Heart left ventricle (tissue), 16 donors: ENCODE results near the gene CAMKK2. TPM values are rescaled to one million over a fixed set of nuclear protein-coding genes. Genes with fewer than 3 reads are reported as not detected.

ENCODE experiments used
- ATAC-seq, 4 donors: fragments of 200-7000 bp; cut with Tn5 transposase; one replicate each; pipeline ENCODE4 v1.9.1; 2020 to 2022; ENCODE audit warnings: moderate library complexity in 4 of 4, mild to moderate bottlenecking in 3 of 4, moderate number of reproducible peaks in 1 of 4
- DNase-seq, 5 donors: peaks; one replicate each; pipeline ENCODE4 v3.0.0-alpha.2; 2020
- H3K27ac ChIP-seq, 12 donors: fragments of 200-600 bp; sonication (generic) in 4 of 12; one replicate each; pipeline versions ENCODE4 v1.5.0 to v1.8.0; 2016 to 2022; ENCODE audit warnings: mild to moderate bottlenecking in 2 of 12
- H3K27me3 ChIP-seq, 9 donors: fragments of 200-600 bp; sonication (generic) in 2 of 9; one replicate each; pipeline versions ENCODE4 v1.5.1 to v1.8.0; 2016 to 2022; ENCODE audit warnings: mild to moderate bottlenecking in 3 of 9
- H3K36me3 ChIP-seq, 9 donors: fragments of 200-600 bp; sonication (generic) in 2 of 9; one replicate each; pipeline versions ENCODE4 v1.5.0 to v1.8.0; 2018 to 2022; ENCODE audit warnings: mild to moderate bottlenecking in 2 of 9
- H3K4me1 ChIP-seq, 12 donors: fragments of 200-600 bp; sonication (generic) in 4 of 12; one replicate each; pipeline versions ENCODE4 v1.5.0 to v1.8.0; 2016 to 2022; ENCODE audit warnings: mild to moderate bottlenecking in 3 of 12
- H3K4me3 ChIP-seq, 12 donors: fragments of 200-600 bp; sonication (generic) in 4 of 12; one replicate each; pipeline versions ENCODE4 v1.5.0 to v1.8.0; 2017 to 2022; ENCODE audit warnings: mild to moderate bottlenecking in 9 of 12, moderate library complexity in 4 of 12
- H3K9me3 ChIP-seq, 12 donors: fragments of 200-600 bp; sonication (generic) in 4 of 12; one replicate each; pipeline versions ENCODE4 v1.5.0 to v1.8.0; 2016 to 2022; ENCODE audit warnings: mild to moderate bottlenecking in 1 of 12
- CTCF ChIP-seq, 12 donors: fragments of 200-600 bp; sonication (generic) in 4 of 12; IDR thresholded peaks; one replicate each; pipeline versions ENCODE4 v1.5.0 to v1.8.0; 2018 to 2022; ENCODE audit warnings: antibody characterized with exemption in 12 of 12, mild to moderate bottlenecking in 5 of 12
- POLR2A ChIP-seq, 2 donors: fragments of 450-650 bp; IDR thresholded peaks; one replicate each; pipeline ENCODE4 v1.6.1; 2017; ENCODE audit warnings: antibody characterized with exemption in 2 of 2, mild to moderate bottlenecking in 2 of 2, moderate library complexity in 2 of 2
- WGBS, 4 donors: extraction: QIAGEN DNeasy Blood & Tissue Kit in 2 of 4; methylation state at CpG; one replicate each; pipeline versions ENCODE4 v1.1.5 to v1.1.7; 2013 to 2018; 5-methylcytosine and 5-hydroxymethylcytosine counted together
- intact Hi-C, 10 donors: fragments of 100-400 bp; cut with DNase I; formaldehyde crosslinking; loops; one replicate each; pipeline versions ENCODE4 v1.11.1 to v1.14.2; 2022
- polyA plus RNA-seq, 2 donors: library from polyadenylated mRNA; stranded (reverse); fragments of 200-250 nt; gene quantifications; one replicate each; pipeline ENCODE4 v1.2.3, GENCODE V29; 2013
- total RNA-seq, 9 donors: library from RNA; depleted of rRNA in 2 of 9; stranded (reverse); fragments of >200 nt in 2 of 9; fragmentation: NEBNext Ultra II Directional in 3 of 9; extraction: Animal tissue kit (Norgen Biotek cat#: 25700) in 3 of 9; gene quantifications; one replicate each; pipeline versions ENCODE4 v1.1.0 to v1.2.4, GENCODE V29; 2016 to 2023
- donor health status: ischemic (EF 13 %, LVEDD 7.1; RV severe dilation, severe dysfunction).
- donor health status: healthy with polysubstance abuse.
- donor health status: DM: no; HTN: yes; CAD: no.
- donor health status: DM: no; HTN: no; CAD: no.
- donor health status: ischemic (EF 25% LVEDD 6.9; RV normal size, moderate dysfunction).
- donor health status: ischemic (EF 25% LVEDD 5.7; RV mildly dilated, moderate dysfunction).
- donor health status: healthy.
- donor health status: DM: yes; HTN: yes; CAD: no.
- donor health status: ischemic (EF 35%, LVEDD 5.7; RV mildly dilated, moderate dysfunction).
- donor health status: nonischemic (EF 11% LVEDD 7.7; RV severe dilation, severe dysfunction).
- donor health status: DM: yes; HTN: yes; CAD: no.
- donor health status: PGD.
- donor health status: ischemic (EF 29% LVEDD 5.4; RV normal size, mild dysfunction).
- donor health status: nonischemic (EF 23%, LVEDD 6.1; RV moderate dilation, normal function).

Gene CAMKK2
- total and polyA plus RNA-seq, 11 donors: 7.4 to 28.2 (median 16.0) TPM

GRCh38 chr12:121196902-121197301 lies 99.6 kb downstream of the CAMKK2 start:
- no peak for TF ChIP-seq CTCF (IDR thresholded peaks at IDR 0.05)
- no peak for TF ChIP-seq POLR2A (IDR thresholded peaks at IDR 0.05)
- no peaks in the 10 kb centered on the region for H3K9me3 ChIP-seq
- intact Hi-C loops: no loop called here
- H3K27ac ChIP-seq: peak overlapping the region in 1 of 12 donors; percentile 83
- peak in 3 of 4 donors; percentile 50 to 81 (median 55) for ATAC-seq
- no peaks in the 10 kb centered on the region for H3K36me3 ChIP-seq
- no peak for DNase-seq
- peaks cover 0 to 25% (median 0%) of the 10 kb centered on the region in 12 donors for H3K4me1 ChIP-seq
- no peak overlapping the region for H3K4me3 ChIP-seq
- no peaks in the 10 kb centered on the region for H3K27me3 ChIP-seq
- WGBS, 4 donors: 66 to 69% (median 68%) methylated on average over 6 of the region's 6 CpGs

GRCh38 chr12:121191151-121191550 lies 105.4 kb downstream of the CAMKK2 start:
- TF ChIP-seq POLR2A (IDR thresholded peaks at IDR 0.05) (no peak), CTCF (IDR thresholded peaks at IDR 0.05) (no peak)
- WGBS, 4 donors: 61 to 98% (median 82%) methylated on average over 3 of the region's 3 CpGs
- intact Hi-C loops: no loop called here
- Histone ChIP-seq H3K4me1 (peaks cover 0 to 28% (median 3%) of the 10 kb centered on the region in 12 donors), H3K4me3 (no peak overlapping the region), H3K27me3 (no peaks in the 10 kb centered on the region), H3K36me3 (no peaks in the 10 kb centered on the region), H3K27ac (peak overlapping the region in 5 of 12 donors; percentile 29 to 75 (median 42)), H3K9me3 (no peaks in the 10 kb centered on the region)
- no peak for ATAC-seq
- DNase-seq: no peak

- peak overlapping the region in 5 of 12 donors; percentile 29 to 75 (median 42) for H3K27ac ChIP-seq
- no peak overlapping the region for H3K4me3 ChIP-seq
- ATAC-seq (peak in 3 of 4 donors; percentile 33 to 64 (median 38)), DNase-seq (no peak)
- intact Hi-C loops: no loop called here
- H3K27me3 ChIP-seq: no peaks in the 10 kb centered on the region
- H3K9me3 ChIP-seq: no peaks in the 10 kb centered on the region
- 37 to 50% (median 46%) methylated on average over 2 of the region's 2 CpGs for WGBS, 4 donors
- TF ChIP-seq CTCF (IDR thresholded peaks at IDR 0.05) (no peak), POLR2A (IDR thresholded peaks at IDR 0.05) (no peak)
- no peaks in the 10 kb centered on the region for H3K36me3 ChIP-seq
- H3K4me1 ChIP-seq: peaks cover 0 to 28% (median 3%) of the 10 kb centered on the region in 12 donors
These were observed 105.9 kb downstream of the CAMKK2 start for GRCh38 chr12:121190523-121191031.

- no peak for ATAC-seq
These were observed 106.8 kb downstream of the CAMKK2 start for GRCh38 chr12:121189619-121190155.

More at GRCh38 chr12:121189619-121190155, 106.8 kb downstream of the CAMKK2 start:
- no peaks in the 10 kb centered on the region for H3K9me3 ChIP-seq
- no peak for DNase-seq
- WGBS, 4 donors: 83 to 87% (median 86%) methylated on average over 6 to 9 of the region's 9 CpGs
- H3K4me3 ChIP-seq: no peak overlapping the region
- no peaks in the 10 kb centered on the region for H3K27me3 ChIP-seq
- peaks cover 0 to 2% (median 0%) of the 10 kb centered on the region in 9 donors for H3K36me3 ChIP-seq
- intact Hi-C loops: no loop called here
- H3K4me1 ChIP-seq: peaks cover 0 to 37% (median 3%) of the 10 kb centered on the region in 12 donors
- H3K27ac ChIP-seq: peak overlapping the region in 1 of 12 donors; percentile 75
- TF ChIP-seq POLR2A (IDR thresholded peaks at IDR 0.05) (no peak), CTCF (IDR thresholded peaks at IDR 0.05) (no peak)
